ENCODE data around the gene TRAK1.
A peak's percentile ranks its signal among the peaks of the same experiment; 100 is the strongest.

Gene TRAK1

GRCh38 chr3:42085641-42086376 lies 5.3 kb upstream of the TRAK1 start:
- DNase-seq, result no peak
- H3K27me3 Mint-ChIP-seq (ENCODE audit: low read depth, poor library complexity), result no peaks in the 10 kb centered on the region
- TF ChIP-seq CTCF (IDR thresholded peaks at IDR 0.05), result no peak
- peaks cover 8% of the 10 kb centered on the region for H3K9me3 Mint-ChIP-seq
- peak overlapping the region; percentile 36 for H3K27ac Mint-ChIP-seq
- peaks cover 17% of the 10 kb centered on the region for H3K36me3 Mint-ChIP-seq (ENCODE audit: low read depth)
- no peak overlapping the region for H3K4me3 Mint-ChIP-seq
- peaks cover 47% of the 10 kb centered on the region for H3K4me1 Mint-ChIP-seq

GRCh38 chr3:42088803-42089530 lies 2.2 kb upstream of the TRAK1 start:
- Mint-ChIP-seq H3K4me3 (peak overlapping the region; percentile 6), H3K27ac (peak overlapping the region; percentile 25), H3K27me3 (ENCODE audit: low read depth, poor library complexity) (no peaks in the 10 kb centered on the region), H3K4me1 (peaks cover 34% of the 10 kb centered on the region), H3K9me3 (peaks cover 27% of the 10 kb centered on the region), H3K36me3 (ENCODE audit: low read depth) (peaks cover 43% of the 10 kb centered on the region)
- no peak for DNase-seq
- TF ChIP-seq CTCF (IDR thresholded peaks at IDR 0.05), result no peak

- Mint-ChIP-seq H3K4me1 (peaks cover 31% of the 10 kb centered on the region), H3K36me3 (ENCODE audit: low read depth) (peaks cover 48% of the 10 kb centered on the region), H3K27me3 (ENCODE audit: low read depth, poor library complexity) (no peaks in the 10 kb centered on the region), H3K27ac (no peak overlapping the region), H3K9me3 (peaks cover 27% of the 10 kb centered on the region), H3K4me3 (no peak overlapping the region)
- DNase-seq, result no peak
- no peak for TF ChIP-seq CTCF (IDR thresholded peaks at IDR 0.05)
Measured at GRCh38 chr3:42092006-42092405, 849 bp downstream of the TRAK1 start.

GRCh38 chr3:42094128-42094527 lies 3.0 kb downstream of the TRAK1 start:
- Mint-ChIP-seq H3K27ac (no peak overlapping the region), H3K27me3 (ENCODE audit: low read depth, poor library complexity) (no peaks in the 10 kb centered on the region), H3K9me3 (peaks cover 27% of the 10 kb centered on the region), H3K36me3 (ENCODE audit: low read depth) (peaks cover 48% of the 10 kb centered on the region), H3K4me1 (peaks cover 41% of the 10 kb centered on the region), H3K4me3 (no peak overlapping the region)
- no peak for DNase-seq
- TF ChIP-seq CTCF (IDR thresholded peaks at IDR 0.05), result no peak

- Mint-ChIP-seq H3K27ac (no peak overlapping the region), H3K4me3 (no peak overlapping the region), H3K4me1 (peaks cover 41% of the 10 kb centered on the region), H3K27me3 (ENCODE audit: low read depth, poor library complexity) (no peaks in the 10 kb centered on the region), H3K36me3 (ENCODE audit: low read depth) (peaks cover 40% of the 10 kb centered on the region), H3K9me3 (peaks cover 26% of the 10 kb centered on the region)
- DNase-seq, result no peak
- no peak for TF ChIP-seq CTCF (IDR thresholded peaks at IDR 0.05)
Measured at GRCh38 chr3:42094691-42095391, 3.7 kb downstream of the TRAK1 start.
